HG03571 (cell line): ENCODE data around the gene ATP1A3.
"Not testable (repeated sequence)": the region's sequence is repeated elsewhere in the genome, so short reads cannot be mapped to it uniquely, and the experiment has no call there.

Source experiments
- ATAC-seq: cut with Tn5 transposase; IDR thresholded peaks from one replicate; pipeline ENCODE4 v1.9.1; 2021; ENCODE audit not compliant: unreplicated experiment

The ATP1A3 gene

DNA sequence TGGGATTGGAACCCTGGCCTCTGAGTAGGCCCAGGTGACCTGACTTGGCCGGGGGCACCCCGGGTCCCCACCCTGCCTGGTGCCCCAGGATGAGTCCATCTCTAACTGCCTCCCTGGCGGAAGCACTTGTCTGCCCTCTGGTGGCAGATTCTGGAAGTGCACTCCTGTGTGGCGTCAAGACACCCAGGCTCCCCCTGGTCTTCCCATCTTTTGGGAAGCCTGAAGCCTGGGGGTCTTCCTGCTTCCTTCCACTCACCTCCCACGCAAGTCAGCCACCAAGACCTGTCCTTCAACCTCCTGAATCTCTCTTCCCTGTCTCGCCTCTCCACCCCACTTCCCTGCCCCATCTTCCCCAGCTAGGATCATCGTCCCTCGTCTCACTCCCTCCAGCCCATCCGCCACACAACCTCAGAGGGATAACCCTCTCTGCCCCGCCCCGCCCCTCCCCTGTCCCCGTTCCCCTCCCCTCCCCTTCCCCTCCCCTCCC lies 42.3 kb downstream of the ATP1A3 start:
- no peak for ATAC-seq

DNA sequence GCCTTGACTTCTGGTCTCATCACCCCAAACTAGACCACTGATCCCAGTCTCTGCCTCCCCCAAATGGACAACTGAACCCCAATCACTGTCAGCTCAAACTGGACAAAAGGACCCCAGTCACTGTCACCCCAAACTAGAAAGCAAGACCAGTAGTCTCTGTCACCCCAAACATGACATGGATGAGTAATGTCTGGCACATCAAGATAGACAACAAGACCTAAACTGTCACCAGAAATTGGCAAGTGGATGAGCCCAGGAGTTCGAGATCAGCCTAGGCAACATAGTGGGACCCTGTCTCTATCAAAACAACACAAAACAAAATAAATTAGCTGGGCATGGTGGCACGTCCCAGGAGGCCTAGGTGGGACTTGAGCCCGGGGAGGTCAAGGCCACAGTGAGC lies 46.9 kb downstream of the ATP1A3 start:
- no peak for ATAC-seq

DNA sequence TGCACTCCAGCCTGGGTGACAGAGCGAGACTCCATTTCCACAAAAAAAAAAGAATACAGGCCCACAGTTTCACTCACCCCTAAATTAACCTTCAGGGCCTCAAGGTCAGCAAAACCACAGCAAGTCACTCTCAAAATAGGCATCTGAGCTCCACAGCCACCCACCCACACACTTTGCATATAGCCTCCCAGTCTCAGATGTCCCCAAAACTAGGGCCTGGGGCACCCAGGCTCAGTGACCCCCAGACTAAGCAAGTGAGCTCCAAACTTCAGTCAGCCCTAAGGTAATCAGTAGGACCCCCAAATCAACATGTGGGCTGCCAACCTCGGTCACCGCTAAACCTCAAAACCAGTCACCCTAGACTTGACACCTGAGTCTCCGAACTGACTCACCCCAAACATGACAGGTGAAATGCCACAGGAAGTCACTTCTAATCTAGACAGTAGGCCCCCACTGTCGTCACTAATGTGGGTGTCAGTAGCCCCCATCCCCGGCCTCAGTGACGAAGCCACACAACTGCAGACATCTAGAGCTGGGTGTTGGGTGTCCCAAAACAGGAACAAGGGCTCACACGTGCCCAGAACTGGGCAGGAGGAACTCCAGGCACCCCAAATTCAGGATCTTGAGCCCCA lies 48.8 kb downstream of the ATP1A3 start:
- ATAC-seq, result peak; percentile 68

- no peak for ATAC-seq
These were observed 49.7 kb downstream of the ATP1A3 start for GRCh38 chr19:41944336-41944735.

DNA sequence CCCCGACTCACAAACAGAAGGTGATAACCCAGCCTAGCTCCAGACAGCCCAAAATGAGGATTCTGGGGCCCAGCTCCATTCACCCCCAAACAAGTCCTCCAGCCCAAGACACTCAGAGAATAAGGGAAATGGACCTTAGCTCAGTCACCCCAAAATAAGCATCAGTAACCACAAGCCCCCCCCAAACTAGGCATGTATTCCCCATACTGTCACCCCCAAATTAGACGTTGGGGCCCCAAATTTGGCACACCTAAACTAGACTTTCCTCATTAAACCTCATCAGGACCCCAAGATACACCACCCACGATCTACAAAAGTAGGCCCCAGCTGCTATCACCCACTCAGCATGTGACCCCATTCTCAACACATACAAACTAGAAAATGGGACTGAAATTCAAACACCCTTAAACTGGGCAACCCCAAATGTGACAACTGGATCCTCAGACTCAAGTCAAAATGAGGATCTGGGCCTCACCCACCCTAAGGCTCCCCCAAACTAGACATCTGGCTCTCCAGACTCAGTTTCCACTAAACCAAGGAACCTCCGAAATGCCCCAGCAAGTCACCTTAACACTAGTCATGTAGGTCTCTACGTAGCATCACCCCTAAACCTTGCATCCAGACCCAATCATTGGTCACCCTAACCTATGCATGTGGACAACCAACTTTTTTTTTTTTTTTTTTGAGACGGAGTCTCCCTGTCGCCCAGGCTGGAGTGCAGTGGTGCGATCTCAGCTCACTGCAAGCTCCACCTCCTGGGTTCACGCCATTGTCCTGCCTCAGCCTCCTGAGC lies 52.4 kb downstream of the ATP1A3 start:
- ATAC-seq, result no peak

- ATAC-seq, result no peak
These were observed 53.2 kb downstream of the ATP1A3 start for GRCh38 chr19:41940731-41941409.

DNA sequence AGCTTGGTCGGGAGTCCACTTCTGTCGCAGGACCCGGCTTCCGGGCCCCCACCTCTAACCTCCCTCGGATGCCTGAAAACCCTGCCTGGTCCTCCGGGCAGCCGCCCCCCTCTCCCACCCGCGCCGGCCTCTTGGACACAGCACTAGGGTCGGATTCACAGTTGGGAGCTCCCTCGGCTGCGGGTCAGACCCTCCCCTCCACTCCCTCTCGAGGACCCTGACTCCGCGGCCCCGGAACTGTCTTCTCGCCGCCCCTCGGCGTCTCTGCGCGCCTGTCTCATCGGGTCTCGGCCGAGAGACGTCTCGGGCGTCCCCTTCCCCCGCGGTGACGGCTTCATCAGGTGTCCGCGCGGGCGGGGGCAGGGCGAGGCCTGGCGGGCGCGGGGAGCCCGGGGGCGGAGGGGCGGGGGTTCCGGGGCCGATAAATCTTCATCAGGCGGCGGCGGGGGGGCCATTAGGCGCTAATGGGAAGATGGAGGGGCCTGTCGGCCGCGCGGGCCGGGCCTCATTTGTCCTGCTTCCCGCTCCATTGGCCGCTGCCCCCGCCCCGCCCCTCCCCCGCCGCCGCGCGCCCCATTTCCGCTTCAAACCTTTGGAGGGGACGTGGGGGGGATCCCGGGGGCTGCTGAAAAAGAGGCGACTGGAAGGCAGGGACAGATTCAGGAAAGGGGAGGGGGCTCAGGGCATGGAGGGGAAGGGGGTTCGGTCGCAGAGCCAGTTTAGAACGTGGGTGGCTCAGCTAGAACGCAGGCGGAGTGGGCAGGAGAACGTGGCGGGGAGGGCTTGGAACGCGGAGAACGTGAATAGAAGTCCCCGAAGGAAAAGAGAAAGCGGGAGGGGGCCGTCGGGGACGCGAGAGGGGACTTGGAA lies 53.9 kb downstream of the ATP1A3 start:
- ATAC-seq, result no peak

DNA sequence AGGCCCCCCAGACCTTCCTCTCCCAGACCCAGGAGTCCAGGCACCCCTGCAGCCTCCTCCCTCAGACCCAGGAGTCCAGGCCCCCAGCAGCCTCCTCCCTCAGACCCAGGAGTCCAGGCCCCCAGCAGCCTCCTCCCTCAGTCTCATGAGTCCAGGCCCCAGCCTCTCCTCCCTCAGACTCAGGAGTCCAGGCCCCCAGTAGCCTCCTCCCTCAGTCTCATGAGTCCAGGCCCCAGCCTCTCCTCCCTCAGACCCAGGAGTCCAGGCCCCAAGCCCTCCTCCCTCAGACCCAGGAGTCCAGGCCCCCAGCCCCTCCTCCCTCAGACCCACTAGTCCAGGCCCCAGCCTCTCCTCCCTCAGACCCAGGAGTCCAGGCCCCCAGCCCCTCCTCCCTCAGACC lies 54.8 kb downstream of the ATP1A3 start:
- ATAC-seq, result not testable (repeated sequence)

DNA sequence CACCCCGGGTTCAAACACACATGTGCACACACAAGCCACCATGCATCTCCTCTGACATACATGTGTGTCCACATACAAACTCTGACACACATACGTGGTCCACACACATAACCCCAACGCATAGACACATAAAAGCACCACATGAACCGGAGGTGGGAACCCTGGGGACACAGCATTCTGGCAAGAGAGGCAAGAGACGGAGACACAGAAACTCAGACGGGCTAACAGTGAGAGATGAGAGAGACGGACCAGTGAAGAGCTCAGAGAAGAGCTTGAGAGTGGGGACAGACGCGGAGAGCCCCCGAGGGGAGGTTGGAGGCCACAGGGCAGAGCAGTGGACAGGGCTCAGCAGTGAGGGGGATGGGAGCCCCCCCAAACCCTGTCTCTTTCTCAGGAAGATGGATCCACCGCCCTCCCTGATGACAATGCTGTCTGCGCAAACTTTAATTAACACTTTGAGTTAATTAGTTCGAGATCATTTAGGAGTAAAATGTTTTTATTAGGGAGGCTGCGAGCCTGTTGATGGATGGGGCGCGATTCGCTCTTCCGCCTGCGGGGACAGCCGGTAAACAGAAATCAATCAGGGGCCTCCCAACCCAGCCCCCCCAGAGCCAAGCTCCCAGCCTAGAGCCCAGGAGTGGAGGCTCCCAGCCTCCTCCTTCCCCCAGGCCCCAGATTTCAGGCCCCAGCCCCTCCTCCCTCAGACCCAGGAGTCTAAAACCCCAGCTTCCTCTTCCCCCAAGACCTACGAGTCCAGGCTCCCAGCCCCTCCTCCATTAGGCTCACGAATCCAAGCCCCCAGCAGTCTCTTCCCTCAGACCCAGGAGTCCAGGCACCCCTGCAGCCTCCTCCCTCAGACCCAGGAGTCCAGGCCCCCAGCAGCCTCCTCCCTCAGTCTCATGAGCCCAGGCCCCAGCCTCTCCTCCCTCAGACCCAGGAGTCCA lies 56.2 kb downstream of the ATP1A3 start:
- ATAC-seq, result no peak

GRCh38 chr19:41936961-41937360 lies 57.1 kb downstream of the ATP1A3 start:
- ATAC-seq, result no peak

GRCh38 chr19:41936416-41936850 lies 57.6 kb downstream of the ATP1A3 start:
- no peak for ATAC-seq

DNA sequence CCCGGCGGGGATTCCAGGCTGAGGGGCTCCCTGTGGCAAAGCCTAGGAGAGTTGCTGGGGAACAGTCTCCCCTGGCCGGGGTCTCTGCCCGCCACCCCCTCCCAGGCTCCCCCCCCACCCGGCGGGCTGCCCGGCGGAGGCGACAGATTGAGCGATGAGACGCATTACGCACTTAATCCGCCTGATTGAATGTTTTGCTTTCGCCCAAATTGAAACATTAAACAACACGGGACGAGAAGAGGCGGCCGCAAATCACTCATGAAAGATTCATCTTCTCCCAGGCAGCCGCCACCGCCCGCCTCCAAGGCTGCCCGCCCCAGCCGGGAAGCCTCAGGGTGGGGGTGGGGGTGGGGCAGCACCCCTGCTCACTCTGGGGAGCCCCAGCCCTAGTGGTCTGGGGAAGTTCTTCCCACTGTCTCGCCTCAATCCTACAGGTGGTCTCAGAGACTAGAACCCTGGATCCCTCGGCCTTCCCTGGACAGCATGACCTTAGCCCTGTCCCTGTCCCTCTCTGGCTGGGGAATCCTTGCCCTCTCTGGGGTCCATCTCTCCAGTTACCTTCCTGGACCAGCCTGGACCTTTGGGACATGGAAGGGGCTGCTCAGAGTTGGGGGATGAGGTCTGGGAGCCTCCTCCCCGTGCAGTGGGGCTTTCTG lies 58.1 kb downstream of the ATP1A3 start:
- no peak for ATAC-seq

GRCh38 chr19:41934849-41935374 lies 59.1 kb downstream of the ATP1A3 start:
- no peak for ATAC-seq

DNA sequence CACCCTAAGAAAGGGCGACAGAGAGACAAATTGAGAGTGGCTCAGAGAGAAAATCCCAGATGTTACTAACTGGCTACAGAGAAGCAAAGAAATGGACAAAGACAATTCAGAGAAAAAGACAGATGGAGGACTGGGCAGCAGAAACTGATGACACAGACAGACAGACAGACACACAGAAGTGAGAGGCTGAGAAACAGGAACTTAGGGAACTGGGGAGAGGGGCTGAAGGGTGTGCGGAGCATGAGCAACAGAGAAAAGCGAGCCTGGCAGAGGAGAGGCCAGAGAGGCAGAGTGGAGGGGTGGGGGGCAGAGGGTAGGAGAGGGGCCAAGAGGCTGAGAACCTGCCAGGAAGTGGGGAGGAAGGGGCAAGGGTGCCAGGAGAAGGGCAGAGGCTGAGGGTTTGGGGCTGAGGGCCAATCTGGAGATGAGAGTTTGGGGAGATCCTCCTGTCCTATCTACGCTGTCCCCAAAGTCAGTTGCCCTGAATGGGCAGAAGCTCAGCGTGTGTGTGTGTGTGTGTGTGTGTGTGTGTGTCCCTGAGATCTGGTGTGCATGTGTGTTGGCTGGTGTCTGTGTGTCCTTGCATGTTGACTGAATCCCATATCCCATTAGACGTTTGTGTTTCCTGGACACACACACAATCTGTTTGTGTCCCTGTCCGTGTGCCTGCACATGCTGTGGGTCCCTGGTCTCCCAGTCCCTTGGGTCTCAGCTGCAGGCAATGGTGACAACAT lies 60.2 kb downstream of the ATP1A3 start:
- ATAC-seq, result no peak

DNA sequence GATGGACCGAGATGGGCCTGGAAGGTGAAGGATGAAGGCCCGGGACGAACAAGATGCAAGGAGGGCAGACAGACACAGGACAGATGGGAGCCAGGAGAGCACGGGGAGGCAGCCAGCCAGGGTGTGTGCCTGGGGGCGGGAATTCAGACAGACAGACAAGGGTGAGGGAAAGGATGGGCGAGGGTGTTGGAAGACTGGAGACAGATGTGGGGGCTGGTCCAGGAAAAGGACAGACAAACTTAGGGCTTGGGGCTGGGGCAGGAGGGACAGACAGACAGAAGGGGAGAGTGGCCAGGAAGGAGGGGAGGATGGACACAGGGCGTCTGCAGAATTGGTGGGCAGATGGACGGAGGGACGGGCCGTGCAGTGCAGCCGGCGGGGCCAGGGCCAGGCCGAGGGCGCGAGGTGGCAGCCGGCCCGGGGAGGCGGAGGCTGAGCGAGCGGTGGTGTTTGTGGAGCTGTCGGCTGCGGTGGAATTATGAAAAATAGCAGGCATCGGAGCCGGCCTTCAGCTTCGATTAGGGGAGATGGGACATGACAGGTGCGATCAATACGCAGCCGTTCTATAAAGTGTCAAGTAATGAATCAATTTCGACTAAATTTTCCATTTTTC lies 61.2 kb downstream of the ATP1A3 start:
- ATAC-seq, result no peak

GRCh38 chr19:41932259-41932719 lies 61.7 kb downstream of the ATP1A3 start:
- no peak for ATAC-seq

DNA sequence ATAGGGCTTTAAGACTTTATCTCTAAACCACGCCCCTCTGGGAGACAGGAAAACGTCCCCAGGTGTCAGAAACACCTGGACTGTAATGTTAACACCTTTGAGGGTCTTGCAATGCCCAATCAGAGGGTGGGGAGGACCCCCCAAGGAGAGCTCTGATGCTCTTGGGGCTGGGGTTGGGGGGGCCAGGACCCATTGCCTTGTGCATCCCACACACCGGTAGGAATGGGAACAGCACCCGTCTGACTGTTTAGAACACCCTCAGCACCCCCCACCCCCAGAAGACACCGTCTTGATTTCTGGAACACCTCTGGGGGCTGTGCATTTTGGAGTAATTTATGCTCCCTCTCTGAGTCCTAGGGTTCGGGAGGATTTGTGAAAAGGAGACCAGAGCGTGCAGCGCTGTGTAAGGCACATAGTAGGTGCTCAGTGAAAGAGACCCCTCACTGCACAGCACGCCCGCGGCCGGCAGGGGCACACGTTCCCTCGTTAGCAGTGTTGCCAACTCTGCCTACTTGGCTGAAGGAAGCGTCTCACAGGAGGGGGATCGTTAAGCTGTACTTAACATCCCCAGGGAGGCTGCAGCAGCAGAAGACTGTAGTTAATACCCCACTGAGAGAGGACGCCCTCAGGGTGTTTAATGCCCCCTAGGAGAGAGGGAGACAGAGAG lies 63.0 kb downstream of the ATP1A3 start:
- no peak for ATAC-seq
